Panc1 (cell line): ENCODE data around the gene VSX1. TPM values are rescaled to one million over a fixed set of nuclear protein-coding genes. Genes with fewer than 3 reads are reported as not detected.

Source experiments
- ATAC-seq: fragments of 200-7000 bp; cut with Tn5 transposase; 2 replicates; pipeline ENCODE4 v1.9.1; 2020; ENCODE audit warnings: mild to moderate bottlenecking, moderate library complexity
- BruUV-seq: library from RNA; stranded (reverse); fragments of 400-500 nt; replicated peaks from 2 replicates; lab custom pipeline; 2021; lab: Mats Ljungman, UMichigan
- CTCF ChIA-PET: fragments of 300-600 bp; sonication (Branson Sonifier 250); formaldehyde crosslinking; loops from one replicate; lab custom pipeline; 2022; ENCODE audit warnings: antibody characterized with exemption; lab: Charles Lee
- POLR2A ChIA-PET: fragments of 300-600 bp; sonication (Branson Sonifier 250); formaldehyde crosslinking; loops from one replicate; lab custom pipeline; 2022; ENCODE audit warnings: antibody characterized with exemption; lab: Charles Lee
- DNase-seq: peaks from one replicate; pipeline ENCODE4 v3.0.0-alpha.2; 2010; ENCODE audit warnings: low read depth, low spot score
- H3K27ac ChIP-seq: 2 replicates; pipeline ENCODE4 v1.5.1; 2011; ENCODE audit warnings: mild to moderate bottlenecking, low read length, inconsistent platforms
- H3K27me3 ChIP-seq: fragments of 200-500 bp; sonication (Bioruptor generic); 2 replicates; pipeline ENCODE4 v1.6.0; 2014; ENCODE audit warnings: low read length, inconsistent platforms; ENCODE audit not compliant: control insufficient read depth, insufficient read depth
- H3K36me3 ChIP-seq: fragments of 200-500 bp; sonication (Bioruptor generic); 2 replicates; pipeline ENCODE4 v1.5.1; 2014; ENCODE audit warnings: inconsistent platforms, mild to moderate bottlenecking, low read length, moderate library complexity; ENCODE audit not compliant: control insufficient read depth, insufficient read depth
- H3K4me1 ChIP-seq: 2 replicates; pipeline ENCODE4 v1.5.1; 2011; ENCODE audit warnings: inconsistent platforms, mild to moderate bottlenecking, low read length, moderate library complexity; ENCODE audit not compliant: control insufficient read depth, insufficient read depth
- H3K4me3 ChIP-seq, 2 experiments: 2 replicates each; pipeline ENCODE4 v1.5.1; 2011 to 2012; ENCODE audit warnings: low read depth in 2 of 2, low read length in 2 of 2, mild to moderate bottlenecking in 2 of 2, inconsistent platforms in 1 of 2, moderate library complexity in 1 of 2
- H3K9me3 ChIP-seq: fragments of 200-500 bp; sonication (Bioruptor generic); 2 replicates; pipeline ENCODE4 v1.5.1; 2014; ENCODE audit warnings: low read depth, mild to moderate bottlenecking, inconsistent platforms, low read length, moderate library complexity; ENCODE audit not compliant: control insufficient read depth, insufficient read depth
- POLR2AphosphoS5 ChIP-seq: IDR thresholded peaks from 2 replicates; pipeline ENCODE4 v1.6.1; 2012; ENCODE audit warnings: mild to moderate bottlenecking, low read depth, low read length, moderate library complexity
- SIN3A ChIP-seq: IDR thresholded peaks from 2 replicates; pipeline ENCODE4 v1.6.1; 2012; ENCODE audit warnings: low read depth, mild to moderate bottlenecking, low read length, moderate library complexity, borderline replicate concordance; ENCODE audit not compliant: insufficient read depth
- TCF7L2 ChIP-seq: IDR thresholded peaks from 2 replicates; pipeline ENCODE4 v1.6.1; 2011; ENCODE audit warnings: mild to moderate bottlenecking, low read depth, low read length, inconsistent platforms
- in situ Hi-C: cut with HindIII; loops from 2 replicates; pipeline ENCODE4 v1.10.0; 2016; ENCODE audit warnings: low sequenced_read_pairs, low pct_unique_long_range_greater_than_20kb
- intact Hi-C: fragments of 100-400 bp; cut with micrococcal nuclease; formaldehyde crosslinking; loops from one replicate; pipeline ENCODE4 v1.10.0; 2022; ENCODE audit not compliant: unreplicated experiment
- total RNA-seq: library from RNA; stranded (reverse); gene quantifications from one replicate; pipeline ENCODE4 v1.2.1, GENCODE V29; 2021; ENCODE audit not compliant: unreplicated experiment
- TF ChIP-seq, protein P1 (sequence below): fragments of 450-650 bp; IDR thresholded peaks from 2 replicates; pipeline ENCODE4 v1.5.1; 2017; ENCODE audit warnings: mild to moderate bottlenecking
- TF ChIP-seq, protein P2 (sequence below), 2 experiments: IDR thresholded peaks; 2 replicates each; pipeline ENCODE4 v1.6.1; 2011 to 2012; ENCODE audit warnings: low read depth in 2 of 2, control low read depth in 1 of 2, low read length in 1 of 2, mild to moderate bottlenecking in 1 of 2, moderate library complexity in 1 of 2; ENCODE audit not compliant: insufficient read depth in 1 of 2

VSX1 gene
- total RNA-seq, 1 experiment from 2014 or later = 0.21 TPM

DNA sequence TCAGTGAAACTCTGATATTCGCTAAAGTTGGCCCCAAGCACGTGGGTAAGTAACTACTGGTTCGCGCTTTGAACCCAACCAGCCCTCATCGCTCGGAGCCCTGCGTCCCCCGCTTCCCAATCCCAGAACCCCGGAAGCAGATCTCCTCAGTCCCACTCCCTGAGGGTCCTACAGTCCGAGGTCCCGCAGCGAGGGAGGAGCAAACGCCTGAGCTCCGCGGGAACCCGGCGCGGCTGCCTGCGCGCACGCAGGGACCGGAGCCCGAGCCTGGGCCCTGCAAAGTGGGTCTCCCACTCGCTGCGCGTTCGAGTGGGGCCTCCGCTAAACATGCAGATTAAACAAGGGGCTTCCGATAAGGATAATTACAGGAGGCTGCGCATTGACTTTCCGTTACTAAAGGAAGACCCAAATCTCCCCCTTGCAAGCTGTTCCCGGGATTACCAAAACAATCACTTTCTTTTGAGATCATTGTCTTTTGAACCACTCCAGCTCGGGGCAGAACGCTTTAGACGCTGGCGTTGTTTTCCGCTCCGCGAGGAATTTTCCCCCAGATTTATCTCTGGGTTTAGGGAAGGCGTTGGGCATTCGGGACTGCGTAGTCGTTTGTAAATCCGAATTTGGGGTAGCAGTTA is 1.3 kb upstream of the VSX1 start:
- Histone ChIP-seq H3K4me3 (peak overlapping the region; percentile 39 to 67), H3K27me3 (no peaks in the 10 kb centered on the region; the same call in 1 of the 2 replicates)
- POLR2A ChIA-PET = no interaction called here

DNA sequence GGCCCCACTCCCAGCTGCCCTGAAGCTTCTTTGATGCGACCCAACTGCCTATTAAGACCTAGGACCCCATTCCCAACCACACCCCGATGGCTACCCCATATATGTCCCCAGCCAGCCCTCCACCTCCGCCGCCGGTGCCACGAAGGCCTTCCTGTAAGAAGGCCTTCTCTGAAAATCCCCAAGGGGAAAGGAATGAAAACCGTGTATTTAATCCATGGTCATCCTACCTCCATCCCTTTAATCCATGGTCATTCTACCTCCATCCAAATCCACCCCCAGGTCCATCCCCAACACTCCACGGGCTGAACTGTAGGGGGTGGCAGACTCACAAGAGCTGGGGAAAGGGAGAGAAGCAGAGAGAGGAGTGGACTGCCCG is 545 bp upstream of the VSX1 start:
- CTCF ChIA-PET = interaction anchor here (0.7 kb wide), 1 partner anchor 18 kb away, joined by 5 read pairs; no protein-coding TSS in a partner anchor
- Histone ChIP-seq H3K36me3 (no peaks in the 10 kb centered on the region), H3K9me3 (no peaks in the 10 kb centered on the region), H3K4me3 (no peak overlapping the region), H3K4me1 (peaks cover 14% of the 10 kb centered on the region), H3K27me3 (no peaks in the 10 kb centered on the region; the same call in 1 of the 2 replicates), H3K27ac (no peak overlapping the region)
- BruUV-seq = no TSS peak
- ATAC-seq (no peak), DNase-seq (no peak)
- TF ChIP-seq TCF7L2 (no peak), SIN3A (no peak), POLR2AphosphoS5 (no peak)
- TF ChIP-seq, protein P1, sequence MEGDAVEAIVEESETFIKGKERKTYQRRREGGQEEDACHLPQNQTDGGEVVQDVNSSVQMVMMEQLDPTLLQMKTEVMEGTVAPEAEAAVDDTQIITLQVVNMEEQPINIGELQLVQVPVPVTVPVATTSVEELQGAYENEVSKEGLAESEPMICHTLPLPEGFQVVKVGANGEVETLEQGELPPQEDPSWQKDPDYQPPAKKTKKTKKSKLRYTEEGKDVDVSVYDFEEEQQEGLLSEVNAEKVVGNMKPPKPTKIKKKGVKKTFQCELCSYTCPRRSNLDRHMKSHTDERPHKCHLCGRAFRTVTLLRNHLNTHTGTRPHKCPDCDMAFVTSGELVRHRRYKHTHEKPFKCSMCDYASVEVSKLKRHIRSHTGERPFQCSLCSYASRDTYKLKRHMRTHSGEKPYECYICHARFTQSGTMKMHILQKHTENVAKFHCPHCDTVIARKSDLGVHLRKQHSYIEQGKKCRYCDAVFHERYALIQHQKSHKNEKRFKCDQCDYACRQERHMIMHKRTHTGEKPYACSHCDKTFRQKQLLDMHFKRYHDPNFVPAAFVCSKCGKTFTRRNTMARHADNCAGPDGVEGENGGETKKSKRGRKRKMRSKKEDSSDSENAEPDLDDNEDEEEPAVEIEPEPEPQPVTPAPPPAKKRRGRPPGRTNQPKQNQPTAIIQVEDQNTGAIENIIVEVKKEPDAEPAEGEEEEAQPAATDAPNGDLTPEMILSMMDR = no peak; the same call in 1 of the 2 replicates
- TF ChIP-seq, protein P2, sequence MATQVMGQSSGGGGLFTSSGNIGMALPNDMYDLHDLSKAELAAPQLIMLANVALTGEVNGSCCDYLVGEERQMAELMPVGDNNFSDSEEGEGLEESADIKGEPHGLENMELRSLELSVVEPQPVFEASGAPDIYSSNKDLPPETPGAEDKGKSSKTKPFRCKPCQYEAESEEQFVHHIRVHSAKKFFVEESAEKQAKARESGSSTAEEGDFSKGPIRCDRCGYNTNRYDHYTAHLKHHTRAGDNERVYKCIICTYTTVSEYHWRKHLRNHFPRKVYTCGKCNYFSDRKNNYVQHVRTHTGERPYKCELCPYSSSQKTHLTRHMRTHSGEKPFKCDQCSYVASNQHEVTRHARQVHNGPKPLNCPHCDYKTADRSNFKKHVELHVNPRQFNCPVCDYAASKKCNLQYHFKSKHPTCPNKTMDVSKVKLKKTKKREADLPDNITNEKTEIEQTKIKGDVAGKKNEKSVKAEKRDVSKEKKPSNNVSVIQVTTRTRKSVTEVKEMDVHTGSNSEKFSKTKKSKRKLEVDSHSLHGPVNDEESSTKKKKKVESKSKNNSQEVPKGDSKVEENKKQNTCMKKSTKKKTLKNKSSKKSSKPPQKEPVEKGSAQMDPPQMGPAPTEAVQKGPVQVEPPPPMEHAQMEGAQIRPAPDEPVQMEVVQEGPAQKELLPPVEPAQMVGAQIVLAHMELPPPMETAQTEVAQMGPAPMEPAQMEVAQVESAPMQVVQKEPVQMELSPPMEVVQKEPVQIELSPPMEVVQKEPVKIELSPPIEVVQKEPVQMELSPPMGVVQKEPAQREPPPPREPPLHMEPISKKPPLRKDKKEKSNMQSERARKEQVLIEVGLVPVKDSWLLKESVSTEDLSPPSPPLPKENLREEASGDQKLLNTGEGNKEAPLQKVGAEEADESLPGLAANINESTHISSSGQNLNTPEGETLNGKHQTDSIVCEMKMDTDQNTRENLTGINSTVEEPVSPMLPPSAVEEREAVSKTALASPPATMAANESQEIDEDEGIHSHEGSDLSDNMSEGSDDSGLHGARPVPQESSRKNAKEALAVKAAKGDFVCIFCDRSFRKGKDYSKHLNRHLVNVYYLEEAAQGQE (IDR thresholded peaks at IDR 0.05; ENCODE audit: insufficient read depth in 1 of 2, low read depth in 2 of 2, low read length in 1 of 2) = no peak
- intact Hi-C loops = loop anchor here (5.0 kb wide), 1 partner anchor 95 kb away; no protein-coding TSS in a partner anchor
- POLR2A ChIA-PET = no interaction called here
- in situ Hi-C loops = no loop called here

More for the DNA sequence above, 1.3 kb upstream of the VSX1 start:
- H3K36me3 ChIP-seq = no peaks in the 10 kb centered on the region
- TF ChIP-seq, protein P2 (IDR thresholded peaks at IDR 0.05; ENCODE audit: insufficient read depth in 1 of 2, low read depth in 2 of 2, low read length in 1 of 2) = no peak
- TF ChIP-seq SIN3A (no peak), TCF7L2 (no peak), POLR2AphosphoS5 (no peak)
- TF ChIP-seq, protein P1 = no peak
- H3K27ac ChIP-seq = peak overlapping the region; percentile 26; the same call in 1 of the 2 replicates
- H3K4me1 ChIP-seq = peaks cover 14% of the 10 kb centered on the region
- CTCF ChIA-PET = no interaction called here
- in situ Hi-C loops = no loop called here
- peak; percentile 18 for ATAC-seq
- intact Hi-C loops = loop anchor here (5.0 kb wide), 1 partner anchor 94 kb away; no protein-coding TSS in a partner anchor
- DNase-seq = no peak
- no peaks in the 10 kb centered on the region for H3K9me3 ChIP-seq
- no TSS peak for BruUV-seq
